ENCODE results near the gene COA8.

The COA8 gene

GRCh38 chr14:103526247-103526913 lies 36.4 kb upstream of the COA8 start:
- H3K9ac ChIP-seq (ENCODE audit: low read depth in 1 of 2, low read length in 2 of 2) = no peak overlapping the region
- no peaks in the 10 kb centered on the region for H3K27me3 ChIP-seq (ENCODE audit: control insufficient read depth in 1 of 2, insufficient read depth in 2 of 2, low read length in 2 of 2)
- H3K36me3 ChIP-seq (ENCODE audit: control insufficient read depth in 1 of 2, insufficient read depth in 2 of 2, low read length in 2 of 2) = peaks cover 0 to 4% of the 10 kb centered on the region in 2 donors
- H3K27ac ChIP-seq (ENCODE audit: low read depth, low read length) = no peak overlapping the region
- H3K9me3 ChIP-seq (ENCODE audit: control insufficient read depth in 1 of 2, low read length in 2 of 2) = no peaks in the 10 kb centered on the region
- H3K4me3 ChIP-seq (ENCODE audit: low read depth in 1 of 2, low read length in 2 of 2) = no peak overlapping the region
- peaks cover 32 to 39% of the 10 kb centered on the region in 2 donors for H3K4me1 ChIP-seq (ENCODE audit: control insufficient read depth in 1 of 2, insufficient read depth in 2 of 2, low read length in 2 of 2)

- Histone ChIP-seq H3K4me3 (ENCODE audit: low read depth in 1 of 2, low read length in 2 of 2) (no peak overlapping the region), H3K36me3 (ENCODE audit: control insufficient read depth in 1 of 2, insufficient read depth in 2 of 2, low read length in 2 of 2) (peaks cover 0 to 4% of the 10 kb centered on the region in 2 donors), H3K4me1 (ENCODE audit: control insufficient read depth in 1 of 2, insufficient read depth in 2 of 2, low read length in 2 of 2) (peaks cover 32 to 39% of the 10 kb centered on the region in 2 donors), H3K27me3 (ENCODE audit: control insufficient read depth in 1 of 2, insufficient read depth in 2 of 2, low read length in 2 of 2) (no peaks in the 10 kb centered on the region), H3K27ac (ENCODE audit: low read depth, low read length) (no peak overlapping the region), H3K9me3 (ENCODE audit: control insufficient read depth in 1 of 2, low read length in 2 of 2) (no peaks in the 10 kb centered on the region), H3K9ac (ENCODE audit: low read depth in 1 of 2, low read length in 2 of 2) (no peak overlapping the region)
Observed at GRCh38 chr14:103526914-103527248, 35.9 kb upstream of the COA8 start.

GRCh38 chr14:103527408-103528145 lies 35.2 kb upstream of the COA8 start:
- no peak overlapping the region for H3K27ac ChIP-seq (ENCODE audit: low read depth, low read length)
- H3K4me1 ChIP-seq (ENCODE audit: control insufficient read depth in 1 of 2, insufficient read depth in 2 of 2, low read length in 2 of 2) = peaks cover 37 to 39% of the 10 kb centered on the region in 2 donors

GRCh38 chr14:103528146-103528586 lies 34.6 kb upstream of the COA8 start:
- Histone ChIP-seq H3K27ac (ENCODE audit: low read depth, low read length) (peak overlapping the region; percentile 79), H3K4me1 (ENCODE audit: control insufficient read depth in 1 of 2, insufficient read depth in 2 of 2, low read length in 2 of 2) (peaks cover 39% of the 10 kb centered on the region in 2 donors), H3K9ac (ENCODE audit: low read depth in 1 of 2, low read length in 2 of 2) (peak overlapping the region; percentile 74 to 94), H3K36me3 (ENCODE audit: control insufficient read depth in 1 of 2, insufficient read depth in 2 of 2, low read length in 2 of 2) (peaks cover 0 to 8% of the 10 kb centered on the region in 2 donors), H3K4me3 (ENCODE audit: low read depth in 1 of 2, low read length in 2 of 2) (peak overlapping the region; percentile 86 to 93), H3K9me3 (ENCODE audit: control insufficient read depth in 1 of 2, low read length in 2 of 2) (no peaks in the 10 kb centered on the region), H3K27me3 (ENCODE audit: control insufficient read depth in 1 of 2, insufficient read depth in 2 of 2, low read length in 2 of 2) (no peaks in the 10 kb centered on the region)

More at GRCh38 chr14:103527408-103528145, 35.2 kb upstream of the COA8 start:
- peak overlapping the region; percentile 86 to 93 for H3K4me3 ChIP-seq (ENCODE audit: low read depth in 1 of 2, low read length in 2 of 2)
- H3K9me3 ChIP-seq (ENCODE audit: control insufficient read depth in 1 of 2, low read length in 2 of 2) = no peaks in the 10 kb centered on the region
- H3K27me3 ChIP-seq (ENCODE audit: control insufficient read depth in 1 of 2, insufficient read depth in 2 of 2, low read length in 2 of 2) = no peaks in the 10 kb centered on the region
- peak overlapping the region; percentile 74 to 94 for H3K9ac ChIP-seq (ENCODE audit: low read depth in 1 of 2, low read length in 2 of 2)
- peaks cover 0 to 7% of the 10 kb centered on the region in 2 donors for H3K36me3 ChIP-seq (ENCODE audit: control insufficient read depth in 1 of 2, insufficient read depth in 2 of 2, low read length in 2 of 2)

- peaks cover 0 to 12% of the 10 kb centered on the region in 2 donors for H3K36me3 ChIP-seq (ENCODE audit: control insufficient read depth in 1 of 2, insufficient read depth in 2 of 2, low read length in 2 of 2)
- H3K27me3 ChIP-seq (ENCODE audit: control insufficient read depth in 1 of 2, insufficient read depth in 2 of 2, low read length in 2 of 2) = no peaks in the 10 kb centered on the region
- H3K9me3 ChIP-seq (ENCODE audit: control insufficient read depth in 1 of 2, low read length in 2 of 2) = no peaks in the 10 kb centered on the region
- peaks cover 39% of the 10 kb centered on the region in 2 donors for H3K4me1 ChIP-seq (ENCODE audit: control insufficient read depth in 1 of 2, insufficient read depth in 2 of 2, low read length in 2 of 2)
- H3K9ac ChIP-seq (ENCODE audit: low read depth in 1 of 2, low read length in 2 of 2) = peak within 1 kb of the TSS; percentile 74 to 94
- H3K4me3 ChIP-seq (ENCODE audit: low read depth in 1 of 2, low read length in 2 of 2) = peak within 1 kb of the TSS; percentile 93 to 96
- peak within 1 kb of the TSS; percentile 79 for H3K27ac ChIP-seq (ENCODE audit: low read depth, low read length)
Observed at GRCh38 chr14:103528587-103529382, 34.0 kb upstream of the COA8 start, which contains the start of gene TRMT61A. TRMT61A (plus strand) TSS chr14:103529196; CDS start chr14:103529979, 783 bp downstream.

- H3K27ac ChIP-seq (ENCODE audit: low read depth, low read length) = no peak overlapping the region
- H3K36me3 ChIP-seq (ENCODE audit: control insufficient read depth in 1 of 2, insufficient read depth in 2 of 2, low read length in 2 of 2) = peaks cover 0 to 12% of the 10 kb centered on the region in 2 donors
- no peaks in the 10 kb centered on the region for H3K27me3 ChIP-seq (ENCODE audit: control insufficient read depth in 1 of 2, insufficient read depth in 2 of 2, low read length in 2 of 2)
Observed at GRCh38 chr14:103529383-103530365, 33.1 kb upstream of the COA8 start.

GRCh38 chr14:103530390-103530789 lies 32.4 kb upstream of the COA8 start:
- H3K4me1 ChIP-seq (ENCODE audit: control insufficient read depth in 1 of 2, insufficient read depth in 2 of 2, low read length in 2 of 2) = peaks cover 35 to 39% of the 10 kb centered on the region in 2 donors
- H3K27ac ChIP-seq (ENCODE audit: low read depth, low read length) = no peak overlapping the region
- H3K36me3 ChIP-seq (ENCODE audit: control insufficient read depth in 1 of 2, insufficient read depth in 2 of 2, low read length in 2 of 2) = peaks cover 0 to 18% of the 10 kb centered on the region in 2 donors
- peak overlapping the region in 1 of 2 donors; percentile 72 for H3K9ac ChIP-seq (ENCODE audit: low read depth in 1 of 2, low read length in 2 of 2)
- peak overlapping the region; percentile 93 to 96 for H3K4me3 ChIP-seq (ENCODE audit: low read depth in 1 of 2, low read length in 2 of 2)
- H3K27me3 ChIP-seq (ENCODE audit: control insufficient read depth in 1 of 2, insufficient read depth in 2 of 2, low read length in 2 of 2) = no peaks in the 10 kb centered on the region
- H3K9me3 ChIP-seq (ENCODE audit: control insufficient read depth in 1 of 2, low read length in 2 of 2) = no peaks in the 10 kb centered on the region

More at GRCh38 chr14:103529383-103530365, 33.1 kb upstream of the COA8 start:
- peaks cover 39% of the 10 kb centered on the region in 2 donors for H3K4me1 ChIP-seq (ENCODE audit: control insufficient read depth in 1 of 2, insufficient read depth in 2 of 2, low read length in 2 of 2)
- H3K4me3 ChIP-seq (ENCODE audit: low read depth in 1 of 2, low read length in 2 of 2) = peak overlapping the region; percentile 93 to 96
- peak overlapping the region; percentile 33 to 72 for H3K9ac ChIP-seq (ENCODE audit: low read depth in 1 of 2, low read length in 2 of 2)
- H3K9me3 ChIP-seq (ENCODE audit: control insufficient read depth in 1 of 2, low read length in 2 of 2) = no peaks in the 10 kb centered on the region

- Histone ChIP-seq H3K27me3 (ENCODE audit: control insufficient read depth in 1 of 2, insufficient read depth in 2 of 2, low read length in 2 of 2) (no peaks in the 10 kb centered on the region), H3K36me3 (ENCODE audit: control insufficient read depth in 1 of 2, insufficient read depth in 2 of 2, low read length in 2 of 2) (peaks cover 0 to 18% of the 10 kb centered on the region in 2 donors), H3K4me1 (ENCODE audit: control insufficient read depth in 1 of 2, insufficient read depth in 2 of 2, low read length in 2 of 2) (peaks cover 34 to 39% of the 10 kb centered on the region in 2 donors), H3K9ac (ENCODE audit: low read depth in 1 of 2, low read length in 2 of 2) (no peak overlapping the region), H3K9me3 (ENCODE audit: control insufficient read depth in 1 of 2, low read length in 2 of 2) (no peaks in the 10 kb centered on the region), H3K27ac (ENCODE audit: low read depth, low read length) (no peak overlapping the region), H3K4me3 (ENCODE audit: low read depth in 1 of 2, low read length in 2 of 2) (no peak overlapping the region)
Observed at GRCh38 chr14:103530831-103531230, 31.9 kb upstream of the COA8 start.
